Fibroblast of pulmonary artery (primary cell): ENCODE measurements around the gene CLDN20.

Source experiments
- DNase-seq: peaks from one replicate; pipeline ENCODE4 v3.0.0-alpha.2; 2010; ENCODE audit warnings: low read depth
- H3K4me3 ChIP-seq: replicated peaks from 2 replicates; pipeline ENCODE4 v1.5.1; 2011; ENCODE audit warnings: low read depth, mild to moderate bottlenecking, control low read depth, low read length, moderate library complexity
- TF ChIP-seq, protein P1 (sequence below): IDR thresholded peaks from 2 replicates; pipeline ENCODE4 v1.5.1; 2011; ENCODE audit warnings: mild to moderate bottlenecking, control low read depth, low read length, inconsistent platforms; ENCODE audit errors: missing control alignments

Gene CLDN20

DNA sequence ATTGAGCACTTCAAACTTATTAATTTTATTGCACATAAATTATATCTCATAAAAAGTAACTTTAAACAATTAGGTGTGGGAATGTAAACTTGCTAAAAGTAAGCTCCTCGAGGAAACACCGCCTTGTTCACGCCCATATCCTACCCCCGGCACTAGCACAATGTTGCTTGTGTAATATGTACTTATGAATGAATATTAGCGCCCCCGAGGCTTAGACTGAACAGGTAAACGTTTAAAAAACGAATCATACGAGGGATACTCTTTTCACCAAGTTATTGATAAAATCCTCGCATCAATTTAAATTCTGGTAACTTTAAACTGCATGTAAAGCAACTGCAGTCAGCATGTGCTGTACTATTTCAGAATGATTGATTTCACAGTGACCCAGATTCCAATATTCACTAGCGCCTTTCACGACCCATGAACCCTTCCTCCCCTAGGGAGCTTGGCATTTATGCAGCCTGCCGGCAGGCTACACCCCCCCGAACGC lies 49.8 kb downstream of the CLDN20 start:
- peak; percentile 14 for DNase-seq
- TF ChIP-seq, protein P1, sequence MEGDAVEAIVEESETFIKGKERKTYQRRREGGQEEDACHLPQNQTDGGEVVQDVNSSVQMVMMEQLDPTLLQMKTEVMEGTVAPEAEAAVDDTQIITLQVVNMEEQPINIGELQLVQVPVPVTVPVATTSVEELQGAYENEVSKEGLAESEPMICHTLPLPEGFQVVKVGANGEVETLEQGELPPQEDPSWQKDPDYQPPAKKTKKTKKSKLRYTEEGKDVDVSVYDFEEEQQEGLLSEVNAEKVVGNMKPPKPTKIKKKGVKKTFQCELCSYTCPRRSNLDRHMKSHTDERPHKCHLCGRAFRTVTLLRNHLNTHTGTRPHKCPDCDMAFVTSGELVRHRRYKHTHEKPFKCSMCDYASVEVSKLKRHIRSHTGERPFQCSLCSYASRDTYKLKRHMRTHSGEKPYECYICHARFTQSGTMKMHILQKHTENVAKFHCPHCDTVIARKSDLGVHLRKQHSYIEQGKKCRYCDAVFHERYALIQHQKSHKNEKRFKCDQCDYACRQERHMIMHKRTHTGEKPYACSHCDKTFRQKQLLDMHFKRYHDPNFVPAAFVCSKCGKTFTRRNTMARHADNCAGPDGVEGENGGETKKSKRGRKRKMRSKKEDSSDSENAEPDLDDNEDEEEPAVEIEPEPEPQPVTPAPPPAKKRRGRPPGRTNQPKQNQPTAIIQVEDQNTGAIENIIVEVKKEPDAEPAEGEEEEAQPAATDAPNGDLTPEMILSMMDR = no peak
- peak overlapping the region; percentile 89 for H3K4me3 ChIP-seq

DNA sequence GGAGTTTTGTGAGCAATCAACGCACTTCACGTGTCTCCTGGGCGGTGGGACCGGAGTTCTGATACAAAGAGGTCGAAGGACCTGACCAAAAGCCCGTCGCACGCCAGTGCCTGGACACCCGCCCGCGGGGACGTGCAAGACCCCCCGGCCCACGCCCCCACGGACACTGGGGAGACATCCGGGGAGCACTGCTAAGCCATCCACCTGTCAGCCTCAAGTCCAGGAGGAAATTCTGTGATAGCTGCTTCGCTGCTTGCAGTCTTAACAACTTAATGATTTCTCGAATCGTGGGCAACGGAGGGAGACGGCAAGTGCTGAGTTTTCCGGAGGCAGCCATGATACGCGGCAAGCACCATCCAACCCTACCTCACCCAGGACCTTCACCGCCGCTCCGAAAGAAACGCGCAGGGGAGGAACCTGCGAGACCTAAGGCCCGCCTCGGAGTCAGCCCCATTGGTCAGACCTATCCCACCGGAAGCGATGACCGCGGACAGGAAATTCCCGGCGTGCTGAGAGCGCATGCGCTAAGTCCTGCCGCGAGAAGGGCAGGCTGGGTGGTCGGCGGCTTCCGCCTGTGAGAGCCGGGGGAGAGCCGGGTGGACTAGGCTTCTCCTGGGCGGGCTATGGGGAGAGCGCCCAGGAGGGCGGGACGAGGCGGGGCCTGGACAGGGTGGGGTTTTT lies 50.4 kb downstream of the CLDN20 start, which contains the start of gene TFB1M:
TFB1M (minus strand) TSS at position 393 of the 681 bp plus-strand sequence; CDS start at position 337, 56 bp downstream.
- DNase-seq = peak; percentile 99
- TF ChIP-seq, protein P1 = no peak
- peak within 1 kb of the TSS; percentile 89 for H3K4me3 ChIP-seq

DNA sequence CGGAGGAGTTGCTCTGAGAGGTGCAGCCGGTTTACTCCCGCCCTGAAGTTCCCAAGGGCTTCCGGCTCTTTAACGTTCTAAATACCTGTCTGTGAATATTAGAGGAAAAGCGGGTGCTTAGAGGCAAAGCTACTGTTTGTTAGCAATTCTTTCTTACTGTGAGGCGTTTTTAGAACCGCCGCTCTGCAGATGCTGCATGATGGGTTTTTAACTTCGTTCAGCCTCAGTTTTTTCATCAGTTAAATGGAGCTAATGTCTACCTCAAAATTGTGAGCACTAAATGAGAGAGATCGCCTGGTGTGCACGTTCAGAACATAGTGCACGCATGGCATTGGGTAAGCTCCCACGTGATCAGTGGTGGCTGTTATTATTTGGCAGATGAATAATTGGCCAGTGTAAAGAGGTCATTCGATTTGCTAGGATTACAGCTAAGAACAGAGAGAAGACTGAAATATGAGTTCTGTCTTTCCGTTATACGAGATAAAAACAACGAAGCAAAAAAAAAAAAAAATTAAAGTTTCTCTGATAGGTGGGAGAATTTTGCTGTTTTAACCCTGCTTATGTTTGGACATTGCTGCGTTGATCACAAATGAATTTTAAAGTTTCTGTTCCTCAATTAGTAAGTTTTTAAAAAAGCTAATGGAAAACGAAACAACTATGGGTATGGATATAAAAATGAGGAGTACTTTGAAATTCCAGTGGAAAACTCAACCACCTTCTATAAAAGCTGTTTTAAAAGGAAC lies 51.1 kb downstream of the CLDN20 start:
- TF ChIP-seq, protein P1 = no peak
- DNase-seq = peak; percentile 94
- peak overlapping the region; percentile 89 for H3K4me3 ChIP-seq

DNA sequence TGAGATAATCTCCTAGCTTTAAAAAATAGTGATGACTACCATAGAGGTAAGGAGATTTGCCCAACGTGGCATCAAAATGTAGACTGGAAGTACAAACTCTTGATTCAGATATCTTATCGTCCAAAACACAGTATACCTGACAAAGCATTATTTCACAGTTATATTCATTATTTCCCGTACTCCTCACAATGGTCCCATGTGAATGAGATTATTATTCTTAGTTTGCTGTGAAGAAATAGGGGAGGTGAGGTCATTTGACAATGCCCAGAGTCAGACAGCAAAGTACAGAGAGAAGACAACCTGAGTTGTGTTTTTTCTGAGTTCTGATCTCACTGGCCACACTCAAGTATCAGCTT lies 51.7 kb downstream of the CLDN20 start:
- DNase-seq = peak; percentile 58
- TF ChIP-seq, protein P1 = no peak
- peak overlapping the region; percentile 89 for H3K4me3 ChIP-seq

DNA sequence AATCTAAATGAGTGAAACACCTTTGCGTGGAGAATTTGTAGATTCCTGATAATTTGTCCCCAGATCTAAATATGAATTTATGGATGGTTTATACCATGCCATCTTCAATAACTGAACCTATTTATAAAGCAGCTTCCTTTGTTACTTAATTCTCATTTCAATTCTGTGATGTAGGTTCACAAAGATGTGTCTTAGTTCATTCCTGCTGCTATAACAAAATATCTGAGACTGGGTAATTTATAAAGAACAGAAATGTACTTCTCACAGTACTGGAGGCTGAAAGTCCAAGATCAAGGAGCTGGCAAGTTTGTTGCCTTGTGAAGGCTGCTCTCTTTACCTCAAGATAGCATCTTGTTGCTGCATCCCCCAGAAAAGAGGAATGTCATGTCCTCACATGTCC lies 52.6 kb downstream of the CLDN20 start:
- no peak for DNase-seq
- TF ChIP-seq, protein P1 = no peak
- H3K4me3 ChIP-seq = no peak overlapping the region

DNA sequence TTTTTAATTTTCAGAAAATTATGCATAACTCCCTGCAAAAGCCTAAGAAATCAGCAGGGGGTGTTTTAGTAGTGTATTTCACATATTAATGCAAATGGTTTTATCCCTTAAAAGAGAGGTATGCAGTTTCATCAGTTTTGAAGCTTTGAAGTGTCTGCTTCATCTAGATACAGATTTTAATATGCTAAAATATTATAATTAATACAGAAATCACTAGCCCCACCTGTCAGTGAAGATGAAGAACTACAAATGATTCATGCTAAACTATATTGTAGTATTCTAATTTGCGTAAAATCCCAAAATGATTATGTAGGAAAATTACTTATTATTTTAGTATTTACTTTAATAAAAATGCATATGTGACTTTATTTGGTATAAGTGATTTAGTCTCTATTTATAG lies 53.4 kb downstream of the CLDN20 start:
- DNase-seq = peak; percentile 17
- H3K4me3 ChIP-seq = no peak overlapping the region
- TF ChIP-seq, protein P1 = peak; percentile 27

DNA sequence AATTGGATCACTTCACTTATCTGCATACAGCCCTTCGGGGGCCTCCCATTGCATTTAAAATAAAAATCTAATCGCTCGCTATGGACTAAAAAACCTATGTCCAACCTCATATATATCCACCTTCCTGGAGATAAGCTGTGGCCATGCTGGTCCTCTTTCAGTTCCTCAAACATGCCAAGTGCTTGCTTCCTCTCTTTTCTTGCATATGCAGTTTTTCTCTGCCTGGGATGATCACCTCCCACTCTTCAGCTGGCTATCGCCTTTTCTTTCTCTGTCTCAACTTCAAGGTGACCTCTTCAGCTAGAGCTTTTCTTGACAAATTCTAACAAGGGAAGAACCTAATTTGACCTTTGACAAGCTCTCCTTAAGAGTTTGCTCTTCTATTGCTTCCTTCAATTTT lies 56.1 kb downstream of the CLDN20 start:
- H3K4me3 ChIP-seq = no peak overlapping the region
- no peak for DNase-seq
- TF ChIP-seq, protein P1 = no peak
